Measurements from ENCODE around the gene SPSB2. TPM values are rescaled to one million over a fixed set of nuclear protein-coding genes. Genes with fewer than 3 reads are reported as not detected.
"Not testable (repeated sequence)": the region's sequence is repeated elsewhere in the genome, so short reads cannot be mapped to it uniquely, and the experiment has no call there.

The SPSB2 gene
- total RNA-seq, 1 donor from 2014 or later = 11.5 TPM

DNA sequence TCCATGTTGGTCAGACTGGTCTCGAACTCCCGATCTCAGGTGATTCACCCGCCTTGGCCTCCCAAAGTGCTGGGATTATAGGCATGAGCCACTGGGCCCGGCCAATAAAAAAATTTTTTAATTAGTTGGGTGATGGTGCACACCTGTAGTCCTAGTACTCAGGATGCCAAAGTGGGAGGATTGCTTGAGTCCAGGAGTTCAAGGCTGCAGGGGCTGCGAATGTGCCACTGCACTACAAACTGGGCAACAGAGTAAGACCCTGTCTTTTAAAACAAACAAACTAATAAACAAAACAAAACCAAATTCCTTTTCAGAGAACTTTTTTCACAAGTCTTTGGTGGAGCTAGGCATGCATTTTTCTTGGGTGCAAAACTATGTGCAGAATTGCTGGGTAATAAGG, 10.1 kb upstream of the SPSB2 start:
- H3K27me3 Mint-ChIP-seq (ENCODE audit: unreplicated experiment) = no peaks in the 10 kb centered on the region
- H3K4me1 Mint-ChIP-seq (ENCODE audit: unreplicated experiment) = no peaks in the 10 kb centered on the region
- no peaks in the 10 kb centered on the region for H3K9me3 Mint-ChIP-seq (ENCODE audit: unreplicated experiment)
- H3K4me3 Mint-ChIP-seq (ENCODE audit: unreplicated experiment) = no peak overlapping the region
- TF ChIP-seq, protein P1, sequence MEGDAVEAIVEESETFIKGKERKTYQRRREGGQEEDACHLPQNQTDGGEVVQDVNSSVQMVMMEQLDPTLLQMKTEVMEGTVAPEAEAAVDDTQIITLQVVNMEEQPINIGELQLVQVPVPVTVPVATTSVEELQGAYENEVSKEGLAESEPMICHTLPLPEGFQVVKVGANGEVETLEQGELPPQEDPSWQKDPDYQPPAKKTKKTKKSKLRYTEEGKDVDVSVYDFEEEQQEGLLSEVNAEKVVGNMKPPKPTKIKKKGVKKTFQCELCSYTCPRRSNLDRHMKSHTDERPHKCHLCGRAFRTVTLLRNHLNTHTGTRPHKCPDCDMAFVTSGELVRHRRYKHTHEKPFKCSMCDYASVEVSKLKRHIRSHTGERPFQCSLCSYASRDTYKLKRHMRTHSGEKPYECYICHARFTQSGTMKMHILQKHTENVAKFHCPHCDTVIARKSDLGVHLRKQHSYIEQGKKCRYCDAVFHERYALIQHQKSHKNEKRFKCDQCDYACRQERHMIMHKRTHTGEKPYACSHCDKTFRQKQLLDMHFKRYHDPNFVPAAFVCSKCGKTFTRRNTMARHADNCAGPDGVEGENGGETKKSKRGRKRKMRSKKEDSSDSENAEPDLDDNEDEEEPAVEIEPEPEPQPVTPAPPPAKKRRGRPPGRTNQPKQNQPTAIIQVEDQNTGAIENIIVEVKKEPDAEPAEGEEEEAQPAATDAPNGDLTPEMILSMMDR (IDR thresholded peaks at IDR 0.05) = no peak
- no peaks in the 10 kb centered on the region for H3K36me3 Mint-ChIP-seq (ENCODE audit: unreplicated experiment)
- H3K27ac Mint-ChIP-seq (ENCODE audit: unreplicated experiment) = no peak overlapping the region
- DNase-seq (ENCODE audit: extremely low spot score, unreplicated experiment) = no peak

DNA sequence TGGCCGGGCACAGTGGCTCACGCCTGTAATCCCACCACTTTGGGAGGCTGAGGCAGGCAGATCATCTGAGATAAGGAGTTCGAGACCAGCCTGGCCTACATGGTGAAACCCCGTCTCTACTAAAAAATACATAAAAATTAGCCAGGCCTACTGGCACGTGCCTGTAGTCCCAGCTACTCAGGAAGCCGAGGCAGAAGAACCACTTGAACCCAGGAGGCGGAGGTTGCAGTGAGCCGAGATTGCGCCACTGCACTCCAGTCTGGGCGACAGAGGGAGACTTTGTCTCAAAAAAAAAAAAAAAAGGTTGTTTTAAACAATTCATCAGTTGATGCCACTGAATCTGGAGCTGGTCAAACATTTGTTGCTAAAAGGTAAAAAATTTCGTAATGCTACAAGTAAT, 6.7 kb upstream of the SPSB2 start:
- not testable (repeated sequence) for H3K4me3 Mint-ChIP-seq (ENCODE audit: unreplicated experiment); DNase-seq (ENCODE audit: extremely low spot score, unreplicated experiment); H3K27me3 Mint-ChIP-seq (ENCODE audit: unreplicated experiment); H3K4me1 Mint-ChIP-seq (ENCODE audit: unreplicated experiment); H3K36me3 Mint-ChIP-seq (ENCODE audit: unreplicated experiment); H3K9me3 Mint-ChIP-seq (ENCODE audit: unreplicated experiment)
- H3K27ac Mint-ChIP-seq (ENCODE audit: unreplicated experiment) = peak overlapping the region; percentile 31

DNA sequence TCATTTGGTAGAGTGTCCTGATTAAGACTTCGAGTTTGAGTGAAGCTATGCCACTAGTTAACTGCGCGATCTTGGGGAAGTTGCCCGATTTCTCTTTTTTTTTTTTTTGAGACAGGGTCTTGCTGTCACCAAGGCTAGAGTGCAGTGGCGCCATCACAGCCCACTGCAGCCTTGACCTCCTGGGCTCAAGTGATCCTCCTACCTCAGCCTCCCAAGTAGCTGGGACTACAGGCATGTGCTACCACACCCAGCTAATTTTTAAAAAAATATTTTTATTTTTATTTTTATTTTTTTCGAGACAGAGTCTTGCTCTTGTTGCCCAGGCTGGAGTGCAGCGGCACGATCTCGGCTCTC, 889 bp upstream of the SPSB2 start:
- peaks cover 26% of the 10 kb centered on the region for H3K36me3 Mint-ChIP-seq (ENCODE audit: unreplicated experiment)
- peak overlapping the region; percentile 86 for H3K4me3 Mint-ChIP-seq (ENCODE audit: unreplicated experiment)
- not testable (repeated sequence) for DNase-seq (ENCODE audit: extremely low spot score, unreplicated experiment); H3K9me3 Mint-ChIP-seq (ENCODE audit: unreplicated experiment); H3K27me3 Mint-ChIP-seq (ENCODE audit: unreplicated experiment)
- H3K27ac Mint-ChIP-seq (ENCODE audit: unreplicated experiment) = peak overlapping the region; percentile 88
- peaks cover 35% of the 10 kb centered on the region for H3K4me1 Mint-ChIP-seq (ENCODE audit: unreplicated experiment)

DNA sequence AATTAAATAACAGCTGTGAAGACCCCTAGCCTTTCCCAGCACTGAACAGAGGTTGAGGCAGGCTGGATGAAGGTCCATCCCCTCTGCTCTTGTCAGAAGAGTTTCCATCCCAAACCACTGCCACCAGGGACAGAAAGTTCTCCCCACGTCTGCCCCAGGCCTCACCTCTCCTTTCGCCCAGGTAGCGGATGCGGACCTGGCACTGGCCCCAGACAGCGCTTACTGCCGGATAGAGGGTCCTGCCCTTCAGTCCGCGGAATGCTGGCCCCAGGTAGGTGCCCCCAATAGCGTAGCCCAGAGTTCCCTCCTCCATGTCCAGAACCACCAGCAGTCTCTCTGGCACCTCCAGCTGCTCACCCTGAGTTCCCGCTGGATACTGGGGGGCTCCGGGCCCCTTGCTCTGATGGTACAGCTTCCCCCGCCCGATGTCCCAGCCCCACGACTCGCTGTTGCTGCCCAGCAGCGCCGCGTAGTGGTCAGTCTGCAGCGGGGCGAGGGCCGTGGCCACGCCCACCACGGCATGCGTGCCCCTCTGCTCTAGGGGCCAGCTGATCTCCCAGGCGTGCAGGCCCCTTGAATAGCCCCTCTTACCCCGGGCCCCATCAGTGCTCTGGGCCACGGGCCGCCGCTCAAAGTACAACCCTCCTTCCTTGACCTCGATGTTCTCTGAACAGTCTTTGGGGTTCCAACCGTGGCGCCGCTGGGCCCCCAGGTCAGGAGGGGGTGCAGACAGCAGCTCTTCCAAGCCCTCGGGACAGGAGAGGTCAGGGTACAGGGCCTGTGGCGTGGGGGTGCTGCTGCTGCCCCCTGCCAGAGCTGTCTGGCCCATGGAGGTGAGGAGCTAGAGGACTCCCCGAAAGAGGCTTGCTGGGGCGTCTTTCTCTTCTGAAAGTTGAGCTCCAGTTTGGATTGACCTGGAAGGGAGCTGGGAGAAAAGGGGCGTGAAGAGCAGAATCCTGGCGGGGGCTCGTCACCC, 742 bp downstream of the SPSB2 start:
- Mint-ChIP-seq H3K9me3 (ENCODE audit: unreplicated experiment) (no peaks in the 10 kb centered on the region), H3K4me3 (ENCODE audit: unreplicated experiment) (peak overlapping the region; percentile 86), H3K27ac (ENCODE audit: unreplicated experiment) (peak overlapping the region; percentile 79), H3K36me3 (ENCODE audit: unreplicated experiment) (peaks cover 25% of the 10 kb centered on the region), H3K27me3 (ENCODE audit: unreplicated experiment) (no peaks in the 10 kb centered on the region), H3K4me1 (ENCODE audit: unreplicated experiment) (peaks cover 44% of the 10 kb centered on the region)
- TF ChIP-seq, protein P1 (IDR thresholded peaks at IDR 0.05) = peak; percentile 97
- DNase-seq (ENCODE audit: extremely low spot score, unreplicated experiment) = peak; percentile 95

DNA sequence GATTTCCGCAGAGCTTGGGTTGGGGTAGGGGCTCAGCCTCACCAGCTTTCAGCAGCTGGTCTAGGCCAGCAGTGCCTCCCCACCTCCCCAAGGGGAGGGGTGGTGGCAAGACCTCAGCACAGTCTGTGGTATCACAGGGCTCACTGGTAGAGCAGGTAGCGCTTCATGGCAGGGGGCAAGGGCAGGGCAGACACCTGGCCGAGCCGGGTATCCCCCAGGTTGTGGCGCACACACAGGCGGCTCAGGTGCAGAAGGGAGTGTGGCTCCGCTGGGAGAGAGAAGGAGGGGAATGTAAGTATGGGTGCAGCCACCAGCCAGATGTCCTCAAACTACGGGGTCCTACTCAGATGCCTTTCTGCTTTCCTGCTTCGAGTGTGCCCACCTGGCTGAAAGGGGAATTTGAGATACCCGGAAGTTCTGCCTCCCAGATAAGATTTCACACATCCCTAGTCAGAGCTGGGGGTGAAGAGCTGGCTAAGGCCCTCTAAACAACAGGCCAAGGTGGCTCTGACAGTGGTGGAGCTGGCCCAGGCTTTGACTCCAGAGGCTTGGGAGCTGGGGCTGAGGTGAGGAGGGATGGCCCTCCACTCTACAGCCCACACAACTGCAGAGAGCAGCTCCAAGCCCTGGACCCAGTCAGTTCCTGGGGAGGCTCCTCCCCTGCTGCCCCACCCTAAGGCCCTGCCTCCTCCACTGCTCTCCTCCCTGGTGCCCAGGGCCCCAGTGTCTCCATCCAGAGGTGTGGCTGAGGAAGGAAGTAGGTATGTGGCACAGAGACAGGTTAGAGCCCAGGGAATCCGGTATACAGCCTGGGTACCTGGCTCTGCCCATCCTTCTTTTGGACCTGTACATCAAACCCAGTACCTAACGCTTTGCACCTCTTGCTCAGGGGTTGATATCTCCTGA, 1.8 kb downstream of the SPSB2 start:
- TF ChIP-seq, protein P1 (IDR thresholded peaks at IDR 0.05) = no peak
- peaks cover 23% of the 10 kb centered on the region for H3K36me3 Mint-ChIP-seq (ENCODE audit: unreplicated experiment)
- peak overlapping the region; percentile 86 for H3K4me3 Mint-ChIP-seq (ENCODE audit: unreplicated experiment)
- no peaks in the 10 kb centered on the region for H3K27me3 Mint-ChIP-seq (ENCODE audit: unreplicated experiment)
- no peak for DNase-seq (ENCODE audit: extremely low spot score, unreplicated experiment)
- peaks cover 52% of the 10 kb centered on the region for H3K4me1 Mint-ChIP-seq (ENCODE audit: unreplicated experiment)
- peak overlapping the region; percentile 79 for H3K27ac Mint-ChIP-seq (ENCODE audit: unreplicated experiment)
- H3K9me3 Mint-ChIP-seq (ENCODE audit: unreplicated experiment) = no peaks in the 10 kb centered on the region

DNA sequence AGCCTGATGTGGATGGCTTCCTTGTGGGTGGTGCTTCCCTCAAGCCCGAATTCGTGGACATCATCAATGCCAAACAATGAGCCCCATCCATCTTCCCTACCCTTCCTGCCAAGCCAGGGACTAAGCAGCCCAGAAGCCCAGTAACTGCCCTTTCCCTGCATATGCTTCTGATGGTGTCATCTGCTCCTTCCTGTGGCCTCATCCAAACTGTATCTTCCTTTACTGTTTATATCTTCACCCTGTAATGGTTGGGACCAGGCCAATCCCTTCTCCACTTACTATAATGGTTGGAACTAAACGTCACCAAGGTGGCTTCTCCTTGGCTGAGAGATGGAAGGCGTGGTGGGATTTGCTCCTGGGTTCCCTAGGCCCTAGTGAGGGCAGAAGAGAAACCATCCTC, 2.8 kb downstream of the SPSB2 start:
- H3K4me1 Mint-ChIP-seq (ENCODE audit: unreplicated experiment) = peaks cover 53% of the 10 kb centered on the region
- H3K4me3 Mint-ChIP-seq (ENCODE audit: unreplicated experiment) = peak overlapping the region; percentile 4
- H3K27ac Mint-ChIP-seq (ENCODE audit: unreplicated experiment) = peak overlapping the region; percentile 9
- H3K27me3 Mint-ChIP-seq (ENCODE audit: unreplicated experiment); H3K9me3 Mint-ChIP-seq (ENCODE audit: unreplicated experiment); DNase-seq (ENCODE audit: extremely low spot score, unreplicated experiment): not testable (repeated sequence)
- peaks cover 20% of the 10 kb centered on the region for H3K36me3 Mint-ChIP-seq (ENCODE audit: unreplicated experiment)

Measured in osteocyte (in vitro differentiated cells).